GM12801 (cell line): ENCODE results near the gene ACTN2.

Experiments used
- CTCF ChIP-seq: IDR thresholded peaks from one replicate; pipeline ENCODE4 v1.5.1; 2011; ENCODE audit warnings: control low read depth; ENCODE audit not compliant: insufficient read length; ENCODE audit errors: extremely low read depth

Gene ACTN2

DNA sequence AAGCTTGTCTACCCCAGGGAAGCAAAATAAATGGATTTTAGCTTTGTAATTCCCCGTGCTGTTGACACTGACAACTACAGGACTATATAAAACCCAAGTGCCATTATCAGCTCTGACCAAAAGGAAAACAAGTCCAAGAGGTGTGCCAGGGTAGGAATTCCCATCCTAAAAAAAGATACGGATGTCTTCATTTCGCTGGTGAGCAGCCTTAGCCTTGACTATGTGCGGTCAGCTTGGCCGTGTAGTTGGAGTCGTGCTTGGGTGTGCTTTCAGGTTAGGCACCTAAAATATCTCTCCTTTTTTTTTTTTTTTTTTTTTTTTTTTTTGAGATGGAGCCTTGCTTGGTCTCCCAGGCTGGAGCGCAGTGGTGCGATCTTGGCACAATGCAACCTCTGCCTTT is 28.9 kb upstream of the ACTN2 start:
- no peak for TF ChIP-seq CTCF

DNA sequence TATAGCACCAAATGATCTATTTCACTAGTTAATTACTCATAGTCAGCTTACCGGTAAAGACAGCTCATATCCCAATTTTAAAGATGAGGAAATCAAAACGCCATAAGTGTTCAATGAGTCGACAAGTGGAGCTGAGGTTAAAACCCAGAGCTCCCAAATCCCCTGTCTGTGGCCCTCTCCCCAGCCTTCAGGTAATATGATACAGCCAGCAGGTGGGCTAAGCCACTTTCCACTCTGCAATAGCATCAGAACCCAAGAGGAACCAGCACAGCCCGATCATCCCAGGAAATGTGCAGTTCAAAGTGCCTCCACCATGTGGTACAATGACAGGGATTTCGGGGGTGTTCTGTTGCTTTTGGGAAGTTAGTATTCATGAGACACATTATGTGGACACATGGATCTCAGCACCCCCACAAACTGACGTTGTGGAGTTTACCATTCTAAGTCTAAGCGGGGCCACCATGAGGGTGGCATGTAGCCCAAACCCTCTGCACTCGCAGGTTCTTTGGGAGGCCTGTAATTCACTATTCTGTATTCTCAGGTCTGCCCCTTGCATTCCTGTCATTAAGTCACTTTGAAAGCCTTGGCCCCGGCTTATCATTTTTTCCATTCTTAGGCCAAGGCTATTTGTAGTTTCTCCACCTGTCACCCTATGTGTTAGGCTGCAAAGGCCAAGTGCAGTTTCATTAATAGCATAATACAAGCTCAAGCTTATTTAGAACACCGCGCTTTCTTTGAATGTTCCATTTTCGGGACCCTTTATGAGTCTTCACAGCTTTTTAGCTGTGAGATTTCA is 26.3 kb upstream of the ACTN2 start:
- no peak for TF ChIP-seq CTCF

DNA sequence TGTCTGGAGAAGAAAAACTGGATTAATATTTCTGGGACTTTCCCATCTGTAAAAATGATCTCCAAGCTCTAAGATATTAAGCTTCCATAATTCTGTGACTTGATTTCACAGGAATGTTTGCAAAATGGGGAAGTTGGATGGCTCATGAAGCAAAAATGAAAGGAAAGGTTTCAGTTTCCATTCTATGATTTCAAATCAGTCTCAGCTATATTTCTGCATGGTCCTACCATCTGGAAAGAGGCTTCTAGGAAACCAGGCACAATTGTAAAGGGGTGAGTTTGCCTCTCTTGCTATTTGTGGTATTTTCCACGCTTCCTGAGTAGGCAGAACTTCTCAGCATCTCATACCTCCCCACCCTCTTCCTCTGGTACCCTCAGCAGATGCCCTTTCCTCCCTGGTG is 22.4 kb upstream of the ACTN2 start:
- TF ChIP-seq CTCF, result no peak

DNA sequence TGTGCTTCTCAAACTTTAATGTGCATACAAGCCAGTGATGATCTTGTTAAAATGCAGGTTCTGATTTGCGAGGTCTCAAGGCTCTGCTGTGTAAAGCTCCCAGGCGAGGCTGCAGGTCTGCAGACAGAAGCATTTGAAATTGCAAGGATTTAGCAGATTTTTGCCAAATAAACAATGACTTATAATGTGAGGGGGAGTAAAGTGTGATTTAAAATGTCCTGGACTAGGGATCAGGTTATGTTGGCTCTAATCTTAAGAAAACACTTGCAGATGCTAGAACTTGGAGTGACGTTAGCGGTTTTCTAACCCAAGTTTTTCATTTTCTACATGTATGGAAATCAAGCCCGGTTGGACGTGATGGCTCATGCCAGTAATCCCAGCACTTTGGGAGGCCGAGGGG is 16.2 kb upstream of the ACTN2 start:
- no peak for TF ChIP-seq CTCF

GRCh38 chr1:236673289-236673919 is 12.9 kb upstream of the ACTN2 start:
- TF ChIP-seq CTCF, result no peak

- TF ChIP-seq CTCF, result no peak
These were observed 8.6 kb upstream of the ACTN2 start for GRCh38 chr1:236677641-236678235.

- TF ChIP-seq CTCF, result no peak
These were observed 5.1 kb upstream of the ACTN2 start for GRCh38 chr1:236681219-236681618.
